H1 (cell line): Measurements from ENCODE around the gene TMEM164. TPM values are rescaled to one million over a fixed set of nuclear protein-coding genes. Genes with fewer than 3 reads are reported as not detected.

Experiments
- CTCF ChIA-PET: fragments of 300-600 bp; sonication (Branson Sonifier 250); formaldehyde crosslinking; loops from one replicate; lab custom pipeline; 2021; ENCODE audit not compliant: partially characterized antibody; lab: Charles Lee
- POLR2A ChIA-PET: fragments of 300-600 bp; sonication (Branson Sonifier 250); formaldehyde crosslinking; loops from one replicate; lab custom pipeline; 2021; ENCODE audit warnings: inconsistent platforms; ENCODE audit not compliant: partially characterized antibody; lab: Charles Lee
- DNase-seq, 2 experiments: peaks; one replicate each; pipeline versions ENCODE4 v3.0.0 to v3.0.0-alpha.2; 2010 to 2022; ENCODE audit warnings: low spot score in 2 of 2, low read depth in 1 of 2, mixed read lengths in 1 of 2
- FAIRE-seq: peaks from 2 replicates; lab custom pipeline; 2011; peaks lifted over from hg19 to GRCh38; lab: Jason Lieb, UNC
- H2AFZ ChIP-seq: 2 replicates; pipeline ENCODE4 v1.8.1; 2012; ENCODE audit warnings: low read length, inconsistent platforms
- H2AK5ac ChIP-seq: 2 replicates; pipeline ENCODE4 v1.6.1; 2013; ENCODE audit warnings: low read depth, low read length
- H2BK120ac ChIP-seq: replicated peaks from 2 replicates; pipeline ENCODE3; 2013; ENCODE audit warnings: low read depth, low read length, inconsistent platforms
- H2BK12ac ChIP-seq: 2 replicates; pipeline ENCODE4 v1.6.1; 2013; ENCODE audit warnings: low read depth, low read length
- H2BK15ac ChIP-seq: 2 replicates; pipeline ENCODE4 v1.6.1; 2013; ENCODE audit warnings: low read length
- H2BK20ac ChIP-seq: 2 replicates; pipeline ENCODE4 v1.6.1; 2013; ENCODE audit warnings: low read length
- H2BK5ac ChIP-seq: 2 replicates; pipeline ENCODE4 v1.6.1; 2013; ENCODE audit warnings: low read depth, low read length
- H3K14ac ChIP-seq: 2 replicates; pipeline ENCODE4 v1.6.1; 2013; ENCODE audit warnings: inconsistent platforms; ENCODE audit not compliant: insufficient read length
- H3K18ac ChIP-seq: 2 replicates; pipeline ENCODE4 v1.6.1; 2013; ENCODE audit warnings: low read length; ENCODE audit errors: extremely low read depth
- H3K23ac ChIP-seq: 2 replicates; pipeline ENCODE4 v1.6.1; 2013; ENCODE audit warnings: inconsistent platforms; ENCODE audit not compliant: insufficient read length
- H3K23me2 ChIP-seq: 2 replicates; pipeline ENCODE4 v1.6.1; 2013; ENCODE audit warnings: low read depth, low read length
- H3K27ac ChIP-seq: 2 replicates; pipeline ENCODE4 v1.6.1; 2011; ENCODE audit warnings: low read depth, low read length, inconsistent platforms
- H3K27me3 ChIP-seq, 4 experiments: replicated peaks in 1 of 4; 1 replicate in 1 of 4; 2 replicates in 3 of 4; pipeline versions ENCODE4 v1.6.1 to v1.8.1; 2011 to 2013; ENCODE audit warnings: low read length in 3 of 4, mild to moderate bottlenecking in 3 of 4, inconsistent platforms in 2 of 4, mixed read lengths in 2 of 4, moderate library complexity in 1 of 4; ENCODE audit not compliant: control insufficient read depth in 3 of 4, insufficient read depth in 3 of 4; ENCODE audit errors: extremely low read depth in 1 of 4
- H3K36me3 ChIP-seq, 4 experiments: 2 replicates each; pipeline versions ENCODE4 v1.6.1 to v1.8.1; 2011 to 2013; ENCODE audit warnings: mild to moderate bottlenecking in 4 of 4, low read length in 3 of 4, moderate library complexity in 2 of 4, control low read depth in 1 of 4, inconsistent platforms in 1 of 4; ENCODE audit not compliant: insufficient read depth in 4 of 4, control insufficient read depth in 2 of 4
- H3K4ac ChIP-seq: replicated peaks from 2 replicates; pipeline ENCODE3; 2013; ENCODE audit warnings: low read length, low read depth, mixed read lengths, inconsistent platforms; ENCODE audit not compliant: insufficient read length
- H3K4me1 ChIP-seq, 4 experiments: replicated peaks in 1 of 4; 1 replicate in 1 of 4; 2 replicates in 3 of 4; pipeline versions ENCODE4 v1.6.1 to v1.8.1; 2011 to 2013; ENCODE audit warnings: low read length in 3 of 4, inconsistent platforms in 2 of 4, mixed read lengths in 1 of 4; ENCODE audit not compliant: insufficient read depth in 4 of 4, control insufficient read depth in 3 of 4
- H3K4me2 ChIP-seq, 2 experiments: 2 replicates each; pipeline versions ENCODE4 v1.6.1 to v1.8.1; 2011 to 2013; ENCODE audit warnings: low read depth in 2 of 2, low read length in 2 of 2, control low read depth in 1 of 2, inconsistent platforms in 1 of 2, mild to moderate bottlenecking in 1 of 2; ENCODE audit not compliant: insufficient read depth in 1 of 2
- H3K4me3 ChIP-seq, 4 experiments: fragments of 200-600, 300-600 bp in 1 of 4; sonication (generic), shearing (Covaris generic), sonication (Bioruptor Twin) in 1 of 4; 2 replicates each; pipeline versions ENCODE4 v1.5.1 to v1.8.1; 2011 to 2016; ENCODE audit warnings: low read length in 4 of 4, low read depth in 3 of 4, control low read depth in 2 of 4, inconsistent platforms in 2 of 4, mild to moderate bottlenecking in 2 of 4, mixed read lengths in 1 of 4, moderate library complexity in 1 of 4; ENCODE audit not compliant: insufficient read depth in 2 of 4; ENCODE audit errors: extremely low read depth in 1 of 4
- H3K56ac ChIP-seq: replicated peaks from 2 replicates; pipeline ENCODE3; 2013; ENCODE audit warnings: low read depth, mild to moderate bottlenecking, mixed read lengths, low read length, inconsistent platforms; ENCODE audit not compliant: insufficient read length
- H3K79me1 ChIP-seq: 2 replicates; pipeline ENCODE4 v1.6.1; 2013; ENCODE audit warnings: low read depth, low read length, control low read depth
- H3K79me2 ChIP-seq, 2 experiments: 2 replicates each; pipeline versions ENCODE4 v1.6.1 to v1.8.1; 2012 to 2013; ENCODE audit warnings: low read length in 2 of 2, mild to moderate bottlenecking in 2 of 2, inconsistent platforms in 1 of 2; ENCODE audit not compliant: insufficient read depth in 2 of 2, control insufficient read depth in 1 of 2
- H3K9ac ChIP-seq, 4 experiments: replicated peaks in 1 of 4; 1 replicate in 1 of 4; 2 replicates in 3 of 4; pipeline versions ENCODE4 v1.6.1 to v1.8.1; 2011 to 2013; ENCODE audit warnings: low read depth in 3 of 4, low read length in 3 of 4, control low read depth in 2 of 4, mild to moderate bottlenecking in 2 of 4, moderate library complexity in 2 of 4, inconsistent platforms in 1 of 4; ENCODE audit errors: extremely low read depth in 1 of 4
- H3K9me3 ChIP-seq, 2 experiments: 2 replicates each; pipeline versions ENCODE4 v1.6.1 to v1.8.1; 2012 to 2013; ENCODE audit warnings: mild to moderate bottlenecking in 2 of 2, moderate library complexity in 2 of 2, control low read depth in 1 of 2, inconsistent platforms in 1 of 2, low read depth in 1 of 2, low read length in 1 of 2, mixed read lengths in 1 of 2; ENCODE audit not compliant: insufficient read depth in 2 of 2
- H4K20me1 ChIP-seq, 2 experiments: replicated peaks in 1 of 2; 2 replicates each; pipeline versions ENCODE3 to v1.8.1; 2011 to 2013; ENCODE audit warnings: inconsistent platforms in 2 of 2, low read length in 2 of 2, mild to moderate bottlenecking in 1 of 2; ENCODE audit not compliant: insufficient read depth in 2 of 2, control insufficient read depth in 1 of 2
- H4K5ac ChIP-seq: 2 replicates; pipeline ENCODE4 v1.6.1; 2013; ENCODE audit warnings: low read length, low read depth, mixed read lengths, inconsistent platforms; ENCODE audit not compliant: insufficient read length
- H4K8ac ChIP-seq: 2 replicates; pipeline ENCODE4 v1.8.0; 2013; ENCODE audit warnings: mild to moderate bottlenecking, moderate library complexity, low read length, inconsistent platforms; ENCODE audit not compliant: insufficient read depth; ENCODE audit errors: extremely low read depth
- H4K91ac ChIP-seq: replicated peaks from 2 replicates; pipeline ENCODE3; 2013; ENCODE audit warnings: low read length, mixed read lengths, inconsistent platforms; ENCODE audit not compliant: insufficient read length
- SUZ12 ChIP-seq: fragments of 200-600 bp; sonication (generic); IDR thresholded peaks from 2 replicates; pipeline ENCODE4 v1.6.1; 2012; ENCODE audit warnings: mild to moderate bottlenecking, inconsistent platforms, low read length, moderate library complexity, mixed read lengths
- WGBS, 2 experiments: shearing (Covaris generic) in 1 of 2; methylation state at CpG; one replicate each; pipeline versions ENCODE4 v1.1.6 to v1.1.7; 2013 to 2015; ENCODE audit warnings: low lambda C conversion rate in 2 of 2, mixed read lengths in 2 of 2, inconsistent platforms in 1 of 2, low coverage in 1 of 2, missing lambda C conversion rate in 1 of 2; ENCODE audit not compliant: insufficient replicate concordance in 2 of 2, insufficient coverage in 1 of 2, insufficient read length in 1 of 2; ENCODE audit errors: extremely low coverage in 1 of 2, missing lambda C conversion rate in 1 of 2; 5-methylcytosine and 5-hydroxymethylcytosine counted together
- polyA plus RNA-seq, 7 experiments: library from polyadenylated mRNA; depleted of rRNA in 3 of 7; stranded (reverse) in 5 of 7; unstranded in 2 of 7; fragments of >200 nt in 5 of 7; fragments of 200-250 nt in 2 of 7; gene quantifications; 1 replicate in 5 of 7; 2 replicates in 1 of 7; 4 replicates in 1 of 7; pipeline versions ENCODE4 v1.2.1 to v1.2.3, GENCODE V29; 2011 to 2013; ENCODE audit warnings: missing spikeins in 2 of 7, mixed read lengths in 2 of 7
- total RNA-seq: library from RNA; stranded (reverse); fragmentation: NEBNext Ultra II Directional; extraction: Animal tissue kit (Norgen Biotek cat#: 25700); gene quantifications from 2 replicates; pipeline ENCODE4 v1.2.1, GENCODE V29; 2021

The TMEM164 gene
- total and polyA plus RNA-seq, 2 of the 8 experiments (the other 6 are each of a cell fraction or from before 2014, with no cell fraction given), result 7.3 to 14.8 TPM

DNA sequence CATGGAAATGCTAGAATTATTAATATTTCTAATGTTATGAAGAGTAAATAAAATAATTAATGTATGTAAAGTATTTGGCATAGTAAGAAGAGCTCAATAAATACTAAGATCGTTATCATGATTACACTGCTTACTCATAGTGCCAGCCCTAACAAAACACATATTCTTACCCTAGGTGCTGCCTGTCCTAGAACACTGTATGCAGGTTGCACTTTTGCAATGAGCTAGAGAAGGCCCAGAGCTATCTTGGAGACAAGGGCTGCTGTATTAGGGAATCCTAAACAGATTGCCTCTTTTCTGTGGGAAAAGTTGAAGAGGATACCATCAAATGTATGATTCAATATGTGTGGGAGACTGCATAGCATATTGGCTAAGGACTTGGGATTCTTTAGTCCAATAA lies 48.0 kb upstream of the TMEM164 start:
- no peak overlapping the region for H3K4me3 ChIP-seq
- no peak overlapping the region for H2BK15ac ChIP-seq
- H3K79me2 ChIP-seq, result no peaks in the 10 kb centered on the region
- no peak overlapping the region for H3K4ac ChIP-seq
- H3K56ac ChIP-seq, result no peak overlapping the region
- H2AK5ac ChIP-seq, result no peak overlapping the region
- H2AFZ ChIP-seq, result no peak overlapping the region
- ChIA-PET POLR2A (no interaction called here), CTCF (interaction anchor here (0.7 to 1.0 kb wide), 2 partner anchors 39 to 458 kb away, joined by 3 read pairs; no protein-coding TSS in a partner anchor)
- H2BK120ac ChIP-seq, result no peak overlapping the region
- H4K8ac ChIP-seq, result no peak overlapping the region
- no peak overlapping the region for H2BK20ac ChIP-seq
- no peak overlapping the region for H3K4me2 ChIP-seq
- H3K18ac ChIP-seq, result no peak overlapping the region
- WGBS, 2 experiments, result 89% methylated on average over 1 of the region's 1 CpG; no CpG with 5 or more reads in 1 of the 2 experiments
- no peak overlapping the region for H4K91ac ChIP-seq
- H3K27me3 ChIP-seq, result no peaks in the 10 kb centered on the region
- H3K79me1 ChIP-seq, result no peaks in the 10 kb centered on the region
- H3K36me3 ChIP-seq, result no peaks in the 10 kb centered on the region
- no peak overlapping the region for H2BK12ac ChIP-seq
- DNase-seq (no peak), FAIRE-seq (no peak)
- H4K20me1 ChIP-seq, result no peaks in the 10 kb centered on the region
- no peak overlapping the region for H3K14ac ChIP-seq
- no peak overlapping the region for H3K23ac ChIP-seq
- H3K27ac ChIP-seq, result no peak overlapping the region
- no peak overlapping the region for H3K9ac ChIP-seq
- H3K9me3 ChIP-seq, result no peaks in the 10 kb centered on the region
- H2BK5ac ChIP-seq, result no peak overlapping the region
- no peak overlapping the region for H4K5ac ChIP-seq
- no peaks in the 10 kb centered on the region for H3K4me1 ChIP-seq
- H3K23me2 ChIP-seq, result no peaks in the 10 kb centered on the region
- no peak for TF ChIP-seq SUZ12
